GM19452 (cell line): Measurements from ENCODE around the gene POLA1.

Experiments used
- ATAC-seq: cut with Tn5 transposase; IDR thresholded peaks from one replicate; pipeline ENCODE4 v1.9.1; 2021; ENCODE audit not compliant: unreplicated experiment

Gene POLA1

GRCh38 chrX:25006586-25007058, 312.9 kb downstream of the POLA1 start:
- ATAC-seq, result no peak

- no peak for ATAC-seq
These were observed 313.6 kb downstream of the POLA1 start for GRCh38 chrX:25007059-25008053.

- no peak for ATAC-seq
These were observed 315.7 kb downstream of the POLA1 start for GRCh38 chrX:25009407-25009806.

GRCh38 chrX:25010784-25011588, 317.3 kb downstream of the POLA1 start:
- no peak for ATAC-seq

GRCh38 chrX:25011589-25012432, 318.1 kb downstream of the POLA1 start:
- ATAC-seq, result no peak

GRCh38 chrX:25012433-25012735, 318.7 kb downstream of the POLA1 start:
- ATAC-seq, result no peak

GRCh38 chrX:25012793-25013631, 319.3 kb downstream of the POLA1 start:
- no peak for ATAC-seq

GRCh38 chrX:25013632-25014365, 320.1 kb downstream of the POLA1 start:
- ATAC-seq, result no peak

GRCh38 chrX:25014366-25014838, 320.7 kb downstream of the POLA1 start:
- no peak for ATAC-seq

- ATAC-seq, result no peak
These were observed 322.0 kb downstream of the POLA1 start, which contains the start of gene ARX for GRCh38 chrX:25015486-25016360. Gene ARX, minus strand, starts transcription at chrX:25015965. Its CDS starts 228 bp downstream, at chrX:25015737.

GRCh38 chrX:25016361-25016671, 322.6 kb downstream of the POLA1 start:
- no peak for ATAC-seq

GRCh38 chrX:25016938-25017598, 323.4 kb downstream of the POLA1 start:
- no peak for ATAC-seq

GRCh38 chrX:25017667-25018247, 324.0 kb downstream of the POLA1 start:
- no peak for ATAC-seq

- ATAC-seq, result no peak
These were observed 325.0 kb downstream of the POLA1 start for GRCh38 chrX:25018682-25019081.

- no peak for ATAC-seq
These were observed 326.1 kb downstream of the POLA1 start for GRCh38 chrX:25019707-25020390.

- no peak for ATAC-seq
These were observed 326.7 kb downstream of the POLA1 start for GRCh38 chrX:25020391-25020904.
